Glomerular visceral epithelial cell (primary cell): Measurements from ENCODE around the gene ZNF217.
"Not testable (repeated sequence)": the region's sequence is repeated elsewhere in the genome, so short reads cannot be mapped to it uniquely, and the experiment has no call there.

Experiments
- DNase-seq: peaks from one replicate; pipeline ENCODE4 v3.0.0-alpha.2; 2016; ENCODE audit errors: extremely low spot score

Gene ZNF217

GRCh38 chr20:53598140-53599043, 4.8 kb upstream of the ZNF217 start:
- DNase-seq: no peak

DNA sequence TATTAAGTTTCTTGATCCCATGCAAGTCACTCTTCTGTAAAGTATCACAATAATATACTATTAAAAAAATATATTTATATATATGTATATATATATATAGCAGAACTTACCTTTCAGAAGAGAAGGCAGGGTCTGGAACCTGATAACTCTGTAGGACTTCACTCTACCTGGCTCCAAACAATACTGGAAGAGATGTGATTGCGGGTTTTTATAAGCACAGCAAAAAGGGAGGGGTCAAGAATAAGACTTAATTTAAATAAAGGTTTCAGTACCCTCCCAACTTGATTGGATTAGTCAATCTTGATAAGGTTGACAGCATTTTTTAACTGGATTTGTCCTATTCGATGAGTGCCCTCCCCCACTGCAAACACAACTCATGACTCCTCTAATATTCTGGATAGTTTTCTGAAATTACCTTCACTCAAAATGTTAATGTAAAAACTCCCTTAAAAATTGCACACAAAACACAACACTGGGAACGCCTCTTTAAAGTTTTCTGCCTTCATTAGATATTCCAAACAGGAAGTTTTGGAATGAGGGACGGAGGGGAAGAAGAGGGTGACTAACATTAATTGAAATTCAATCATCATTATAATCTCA, 4.0 kb upstream of the ZNF217 start:
- no peak for DNase-seq

DNA sequence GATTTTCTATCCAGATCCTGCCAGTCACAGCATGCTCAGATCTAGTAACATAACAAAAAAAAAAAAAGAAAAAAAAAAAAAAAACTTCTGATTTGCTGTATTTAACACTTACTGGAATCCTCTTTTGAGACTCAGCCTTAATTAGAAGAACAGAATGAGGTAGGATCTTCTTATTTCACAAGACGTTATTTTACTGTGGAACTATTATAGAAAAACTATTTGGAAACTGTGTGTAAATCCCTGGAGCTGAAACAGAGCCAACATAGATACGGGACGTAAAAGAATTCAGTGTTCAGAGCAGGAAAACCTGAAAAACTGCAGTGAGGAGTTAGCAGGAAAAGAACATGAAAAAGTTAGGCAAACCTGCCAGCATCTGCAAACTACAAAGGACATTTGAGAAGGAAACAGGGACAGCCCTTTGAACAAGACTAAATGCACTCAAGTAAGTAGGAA, 3.4 kb upstream of the ZNF217 start:
- DNase-seq: no peak

DNA sequence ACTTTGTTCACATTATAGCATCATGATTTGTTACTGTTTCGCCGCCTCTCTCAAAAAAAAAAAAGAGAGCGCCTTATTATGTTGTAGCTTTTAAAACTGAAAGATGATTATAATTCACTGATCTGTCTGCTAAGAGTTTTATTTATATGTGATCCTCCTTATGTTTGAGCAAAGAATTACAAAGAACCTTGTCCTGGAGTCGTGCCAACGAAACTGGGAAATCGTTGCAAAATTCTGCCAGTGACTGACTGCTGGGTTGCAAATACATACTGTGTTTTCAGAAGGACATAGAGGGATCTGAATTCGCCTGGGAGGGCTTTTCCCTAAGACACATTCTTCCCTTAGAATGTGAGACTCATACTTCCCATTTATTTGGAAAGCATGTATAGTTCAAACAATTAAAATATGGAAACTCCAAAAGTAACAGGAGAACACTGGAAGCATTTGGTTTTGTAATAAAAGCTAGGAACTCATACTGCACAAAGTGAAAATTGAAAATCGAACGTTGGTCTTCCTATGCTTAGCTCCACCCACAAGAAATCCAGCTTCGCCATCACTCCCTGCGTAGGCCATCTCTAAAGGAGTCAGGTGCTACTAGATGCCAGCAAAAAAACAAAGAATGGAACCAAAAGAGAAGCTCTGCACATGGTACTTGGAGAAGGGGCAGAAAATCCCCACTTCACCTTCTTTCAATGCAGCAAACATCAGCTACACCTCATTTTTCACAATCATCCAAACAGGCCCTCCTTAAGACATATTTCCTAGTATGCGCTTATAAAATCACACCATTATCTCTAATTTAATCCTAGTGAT, 2.8 kb upstream of the ZNF217 start:
- not testable (repeated sequence) for DNase-seq

DNA sequence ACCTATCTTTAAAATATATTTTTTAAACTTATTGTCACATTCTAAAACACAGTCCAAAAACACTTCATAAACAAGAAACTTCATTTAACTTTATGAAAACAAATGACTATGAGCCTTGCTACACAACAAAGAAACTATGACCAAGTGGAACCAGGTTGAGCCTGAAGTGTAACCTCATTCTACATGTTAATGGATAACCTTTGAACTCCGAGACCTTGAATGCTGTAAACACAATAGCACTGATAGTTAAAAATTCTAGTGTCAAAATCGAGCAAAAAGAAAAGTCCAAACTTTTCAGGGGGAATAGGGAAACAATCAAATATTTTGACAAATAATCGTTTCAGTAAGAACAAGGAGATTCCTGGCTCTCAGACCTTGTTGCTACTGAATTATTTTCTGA, 2.1 kb upstream of the ZNF217 start:
- not testable (repeated sequence) for DNase-seq

DNA sequence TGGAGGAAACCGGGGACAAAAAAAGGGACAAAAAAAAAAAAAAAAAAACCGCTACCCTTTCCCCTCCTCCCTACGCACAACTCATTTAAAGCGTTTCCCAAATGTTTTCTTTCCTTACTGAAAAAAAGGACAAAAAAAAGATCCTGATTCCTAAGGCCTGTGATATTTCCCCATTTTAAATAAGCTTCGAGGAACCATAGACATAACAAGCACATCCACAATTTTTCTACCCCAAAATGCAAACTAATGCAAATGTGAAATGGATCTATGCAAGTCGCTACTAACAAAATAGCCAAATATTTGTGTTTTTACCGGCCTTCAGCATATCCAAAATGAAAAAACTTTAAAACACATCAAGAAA, 1.4 kb upstream of the ZNF217 start:
- DNase-seq: no peak

- peak; percentile 98 for DNase-seq
Measured at GRCh38 chr20:53594068-53595017, 704 bp upstream of the ZNF217 start.

- peak; percentile 42 for DNase-seq
Measured at GRCh38 chr20:53592992-53593465, 610 bp downstream of the ZNF217 start.

DNA sequence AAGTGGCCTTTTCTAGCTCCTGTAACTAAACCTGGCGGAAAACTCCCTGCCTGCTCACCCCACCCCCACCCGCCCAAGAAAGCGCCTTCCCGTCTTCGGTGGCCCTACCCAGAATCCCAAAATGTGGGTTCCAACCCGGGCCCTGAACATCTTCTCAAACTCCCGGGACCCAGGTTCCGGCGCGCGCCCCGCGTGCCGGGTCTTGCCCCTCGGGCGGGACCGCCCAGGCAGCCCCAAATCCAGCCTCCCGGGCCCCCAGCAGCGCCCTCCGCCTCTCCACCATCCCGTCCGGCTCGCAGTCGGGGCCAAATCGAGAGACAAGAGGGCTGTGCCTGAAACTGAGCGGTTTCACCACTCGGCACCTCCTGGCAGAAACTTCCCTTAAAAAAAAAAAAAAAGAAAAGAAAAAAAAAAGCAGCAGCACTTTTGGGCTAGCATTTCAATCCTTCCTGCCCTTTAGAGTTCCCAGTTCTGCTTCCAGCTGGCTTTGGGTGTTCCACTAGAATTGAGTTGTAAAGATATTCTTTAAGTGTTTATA, 1.1 kb downstream of the ZNF217 start:
- peak; percentile 78 for DNase-seq

DNA sequence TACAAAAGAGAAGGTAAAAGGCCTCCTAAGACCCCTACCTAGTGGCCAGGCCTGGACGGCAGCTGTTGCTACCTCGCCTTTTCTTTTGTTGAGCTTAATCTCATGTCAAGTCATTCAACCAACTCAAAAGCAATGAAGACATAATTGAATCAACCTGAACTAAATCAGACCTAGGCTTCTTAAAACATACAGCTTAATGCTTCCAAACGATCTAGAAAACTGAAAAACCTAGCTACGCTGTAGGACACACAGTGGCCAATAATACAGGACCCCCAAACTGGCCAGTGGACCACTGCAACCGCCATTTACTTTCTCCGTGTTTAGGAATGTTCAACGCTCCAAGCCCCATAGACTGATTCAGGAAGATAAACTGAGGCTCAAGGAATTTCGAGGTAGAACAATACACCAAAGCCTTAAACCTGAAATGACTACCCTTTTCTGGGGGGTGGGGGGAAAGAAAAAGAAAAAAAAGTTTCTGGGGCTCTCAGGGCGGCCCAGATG, 1.6 kb downstream of the ZNF217 start:
- not testable (repeated sequence) for DNase-seq

DNA sequence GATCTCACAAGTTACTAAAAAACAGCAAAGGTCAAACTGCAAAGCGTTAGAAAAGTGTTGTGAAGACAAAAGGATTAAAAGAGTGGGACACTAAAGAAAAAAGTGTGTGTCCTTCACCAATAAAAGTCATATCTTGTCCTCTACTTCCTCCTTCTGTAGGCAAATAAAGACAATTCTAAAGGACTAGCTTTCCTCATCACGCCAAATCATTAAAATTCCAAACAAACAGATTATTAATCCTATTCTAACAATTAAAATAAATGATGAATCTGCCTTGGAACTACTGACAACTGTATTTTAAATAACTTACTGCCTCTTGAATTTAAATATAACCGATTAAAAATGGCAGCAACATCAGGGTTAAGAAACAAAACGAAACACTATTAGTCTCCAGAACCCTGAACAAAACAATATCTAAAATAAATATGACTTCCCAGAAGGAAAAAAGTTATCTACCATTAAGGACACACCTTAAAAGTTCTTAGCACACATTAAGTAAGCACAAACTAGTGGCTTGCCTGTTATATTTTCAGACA, 2.4 kb downstream of the ZNF217 start:
- peak; percentile 34 for DNase-seq

- not testable (repeated sequence) for DNase-seq
Measured at GRCh38 chr20:53590608-53591007, 3.0 kb downstream of the ZNF217 start.

- DNase-seq: not testable (repeated sequence)
Measured at GRCh38 chr20:53590122-53590521, 3.5 kb downstream of the ZNF217 start.

DNA sequence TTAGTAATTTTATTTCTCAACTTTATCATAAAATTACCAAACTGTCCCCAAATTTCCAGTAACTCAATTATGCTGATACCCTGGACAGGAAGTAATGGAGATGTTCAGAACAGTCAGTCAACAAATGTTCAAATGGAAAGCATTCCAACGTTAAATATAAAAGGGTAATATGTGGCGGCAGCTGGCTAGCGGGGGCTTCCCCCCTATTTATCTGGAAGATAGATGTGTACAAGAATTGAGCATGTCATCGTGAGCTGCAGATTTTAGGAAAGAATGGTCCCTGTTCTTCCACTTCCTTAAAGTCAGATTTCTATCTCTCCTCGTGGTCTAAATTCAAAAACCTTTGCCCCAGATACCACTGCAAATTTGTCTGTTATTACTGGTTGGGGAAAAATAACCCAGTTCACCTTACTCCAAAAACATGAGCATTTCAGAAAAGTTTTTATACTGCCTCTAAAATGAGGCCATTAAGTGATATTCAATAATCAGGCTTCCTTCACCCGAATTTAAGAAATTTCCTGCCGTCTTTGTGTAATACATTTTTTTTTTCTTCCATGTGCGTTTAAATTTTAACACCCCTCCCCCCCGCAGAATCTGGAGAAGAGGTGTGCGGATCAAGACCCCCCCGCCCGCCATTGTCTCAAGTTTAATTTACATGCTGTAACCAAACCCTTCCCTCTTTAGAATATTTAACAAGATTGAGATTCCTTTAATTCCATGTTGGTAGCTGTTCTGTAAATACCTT, 4.1 kb downstream of the ZNF217 start:
- DNase-seq: not testable (repeated sequence)

DNA sequence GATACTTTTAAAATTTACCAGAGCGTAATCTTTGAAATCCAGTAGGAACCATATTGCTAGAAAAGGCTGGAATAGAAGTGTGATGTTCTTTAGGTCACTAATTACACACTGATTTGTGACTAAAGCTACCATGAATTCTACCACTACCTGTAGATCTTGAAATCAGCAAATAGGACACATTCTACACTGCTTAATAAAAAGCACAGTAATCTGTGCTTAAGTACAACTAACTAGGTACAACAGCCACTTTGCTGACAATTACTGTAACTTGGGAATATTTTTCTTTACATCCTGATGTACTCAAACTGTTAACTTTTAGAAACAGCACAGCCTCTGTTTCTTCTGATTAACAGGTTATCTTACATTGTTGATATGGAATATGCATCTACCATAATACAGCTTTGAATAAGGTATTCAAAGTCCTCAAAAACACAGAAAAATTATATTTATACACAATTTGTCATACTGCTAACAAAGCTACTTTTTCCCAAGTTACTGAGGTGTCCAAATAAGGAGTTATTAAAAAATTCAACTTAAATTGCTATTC, 6.4 kb downstream of the ZNF217 start:
- not testable (repeated sequence) for DNase-seq

- DNase-seq: no peak
Measured at GRCh38 chr20:53586640-53587039, 7.0 kb downstream of the ZNF217 start.

- DNase-seq: not testable (repeated sequence)
Measured at GRCh38 chr20:53585910-53586309, 7.7 kb downstream of the ZNF217 start.

DNA sequence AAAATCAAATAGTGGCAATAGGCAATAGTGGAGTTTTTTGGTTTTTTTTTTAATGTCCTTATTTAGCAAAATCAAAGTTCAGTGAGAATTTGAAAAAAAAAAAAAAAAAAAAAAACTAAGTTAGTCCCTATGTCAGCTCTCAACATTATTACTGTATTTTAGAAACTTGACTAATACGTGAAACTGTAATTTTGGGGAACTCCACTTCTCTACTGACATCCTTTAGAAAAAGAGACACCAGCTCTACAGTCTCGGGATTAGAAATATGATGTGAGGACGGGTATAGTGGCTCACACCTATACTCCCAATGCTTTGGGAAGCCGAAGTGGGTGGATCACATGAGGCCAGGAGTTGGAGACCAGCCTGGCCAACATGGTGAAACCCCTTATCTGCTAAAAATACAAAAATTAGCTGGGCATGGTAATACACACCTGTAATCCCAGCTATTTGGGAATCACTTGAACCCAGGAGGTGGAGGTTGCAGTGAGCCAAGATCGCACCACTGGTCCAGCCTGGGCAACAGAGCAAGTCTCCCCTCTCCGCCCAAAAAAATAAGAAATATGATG, 8.6 kb downstream of the ZNF217 start:
- DNase-seq: not testable (repeated sequence)

DNA sequence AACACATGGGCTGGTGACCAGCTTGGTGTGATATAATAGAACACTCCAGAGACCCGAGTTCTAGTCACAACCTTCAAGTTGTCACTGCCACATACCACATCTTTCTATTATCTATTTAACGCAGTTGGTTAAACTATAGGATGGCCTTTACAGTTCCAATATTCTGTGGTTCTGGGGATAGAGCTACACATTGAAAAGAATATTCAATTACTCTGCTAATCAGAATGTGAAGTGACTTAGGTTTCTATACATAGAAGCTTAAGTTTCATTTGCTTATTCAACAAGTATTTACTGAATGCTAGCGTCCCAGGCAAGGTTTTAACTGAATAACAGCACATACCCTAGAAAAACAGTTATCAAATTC, 9.1 kb downstream of the ZNF217 start:
- DNase-seq: not testable (repeated sequence)
